HEK293T (cell line): ENCODE data around the gene NADK.

Experiments
- BHLHE40 ChIP-seq: fragments of 450-650 bp; IDR thresholded peaks from 2 replicates; pipeline ENCODE4 v1.6.1; 2016; ENCODE audit warnings: mild to moderate bottlenecking, moderate library complexity, borderline replicate concordance
- SP1 ChIP-seq: fragments of 450-650 bp; IDR thresholded peaks from 2 replicates; pipeline ENCODE4 v1.6.1; 2017

DNA sequence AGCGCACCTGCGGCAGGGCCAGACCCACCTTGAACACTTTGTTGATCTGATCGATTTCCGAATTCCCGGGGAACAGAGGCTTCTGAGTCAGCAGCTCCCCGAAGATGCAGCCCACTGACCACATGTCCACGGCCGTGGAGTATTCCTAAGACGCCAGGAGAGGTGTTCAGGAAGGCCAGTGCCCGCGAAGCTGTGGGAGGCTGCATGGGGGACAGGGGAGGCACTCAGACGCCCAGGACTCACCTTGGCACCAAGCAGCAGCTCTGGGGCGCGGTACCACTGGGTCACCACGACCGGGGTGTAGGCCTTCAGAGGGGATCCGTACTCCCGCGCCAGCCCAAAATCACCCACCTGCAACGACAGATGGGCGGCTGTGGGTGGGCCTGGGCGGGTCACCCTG lies 74.5 kb downstream of the NADK start:
- no peak for TF ChIP-seq BHLHE40
- no peak for TF ChIP-seq SP1
